ENCODE measurements around the gene FAM78A. TPM values are rescaled to one million over a fixed set of nuclear protein-coding genes. Genes with fewer than 3 reads are reported as not detected.

Gene FAM78A
- total and polyA plus RNA-seq, 2 of the 8 experiments (the other 6 are each of a cell fraction or from before 2014, with no cell fraction given): 3.1 TPM

GRCh38 chr9:131291795-131292315, 15.5 kb upstream of the FAM78A start (continued):
- no peak for TF ChIP-seq EP300 (IDR thresholded peaks at IDR 0.05; ENCODE audit: borderline replicate concordance in 1 of 2, low read depth in 2 of 2, low read length in 2 of 2)
- TF ChIP-seq POU5F1 (IDR thresholded peaks at IDR 0.05; ENCODE audit: low read depth, low read length): no peak
- TF ChIP-seq SIRT6 (IDR thresholded peaks at IDR 0.05; ENCODE audit: low read length): no peak
- TF ChIP-seq, protein P1, sequence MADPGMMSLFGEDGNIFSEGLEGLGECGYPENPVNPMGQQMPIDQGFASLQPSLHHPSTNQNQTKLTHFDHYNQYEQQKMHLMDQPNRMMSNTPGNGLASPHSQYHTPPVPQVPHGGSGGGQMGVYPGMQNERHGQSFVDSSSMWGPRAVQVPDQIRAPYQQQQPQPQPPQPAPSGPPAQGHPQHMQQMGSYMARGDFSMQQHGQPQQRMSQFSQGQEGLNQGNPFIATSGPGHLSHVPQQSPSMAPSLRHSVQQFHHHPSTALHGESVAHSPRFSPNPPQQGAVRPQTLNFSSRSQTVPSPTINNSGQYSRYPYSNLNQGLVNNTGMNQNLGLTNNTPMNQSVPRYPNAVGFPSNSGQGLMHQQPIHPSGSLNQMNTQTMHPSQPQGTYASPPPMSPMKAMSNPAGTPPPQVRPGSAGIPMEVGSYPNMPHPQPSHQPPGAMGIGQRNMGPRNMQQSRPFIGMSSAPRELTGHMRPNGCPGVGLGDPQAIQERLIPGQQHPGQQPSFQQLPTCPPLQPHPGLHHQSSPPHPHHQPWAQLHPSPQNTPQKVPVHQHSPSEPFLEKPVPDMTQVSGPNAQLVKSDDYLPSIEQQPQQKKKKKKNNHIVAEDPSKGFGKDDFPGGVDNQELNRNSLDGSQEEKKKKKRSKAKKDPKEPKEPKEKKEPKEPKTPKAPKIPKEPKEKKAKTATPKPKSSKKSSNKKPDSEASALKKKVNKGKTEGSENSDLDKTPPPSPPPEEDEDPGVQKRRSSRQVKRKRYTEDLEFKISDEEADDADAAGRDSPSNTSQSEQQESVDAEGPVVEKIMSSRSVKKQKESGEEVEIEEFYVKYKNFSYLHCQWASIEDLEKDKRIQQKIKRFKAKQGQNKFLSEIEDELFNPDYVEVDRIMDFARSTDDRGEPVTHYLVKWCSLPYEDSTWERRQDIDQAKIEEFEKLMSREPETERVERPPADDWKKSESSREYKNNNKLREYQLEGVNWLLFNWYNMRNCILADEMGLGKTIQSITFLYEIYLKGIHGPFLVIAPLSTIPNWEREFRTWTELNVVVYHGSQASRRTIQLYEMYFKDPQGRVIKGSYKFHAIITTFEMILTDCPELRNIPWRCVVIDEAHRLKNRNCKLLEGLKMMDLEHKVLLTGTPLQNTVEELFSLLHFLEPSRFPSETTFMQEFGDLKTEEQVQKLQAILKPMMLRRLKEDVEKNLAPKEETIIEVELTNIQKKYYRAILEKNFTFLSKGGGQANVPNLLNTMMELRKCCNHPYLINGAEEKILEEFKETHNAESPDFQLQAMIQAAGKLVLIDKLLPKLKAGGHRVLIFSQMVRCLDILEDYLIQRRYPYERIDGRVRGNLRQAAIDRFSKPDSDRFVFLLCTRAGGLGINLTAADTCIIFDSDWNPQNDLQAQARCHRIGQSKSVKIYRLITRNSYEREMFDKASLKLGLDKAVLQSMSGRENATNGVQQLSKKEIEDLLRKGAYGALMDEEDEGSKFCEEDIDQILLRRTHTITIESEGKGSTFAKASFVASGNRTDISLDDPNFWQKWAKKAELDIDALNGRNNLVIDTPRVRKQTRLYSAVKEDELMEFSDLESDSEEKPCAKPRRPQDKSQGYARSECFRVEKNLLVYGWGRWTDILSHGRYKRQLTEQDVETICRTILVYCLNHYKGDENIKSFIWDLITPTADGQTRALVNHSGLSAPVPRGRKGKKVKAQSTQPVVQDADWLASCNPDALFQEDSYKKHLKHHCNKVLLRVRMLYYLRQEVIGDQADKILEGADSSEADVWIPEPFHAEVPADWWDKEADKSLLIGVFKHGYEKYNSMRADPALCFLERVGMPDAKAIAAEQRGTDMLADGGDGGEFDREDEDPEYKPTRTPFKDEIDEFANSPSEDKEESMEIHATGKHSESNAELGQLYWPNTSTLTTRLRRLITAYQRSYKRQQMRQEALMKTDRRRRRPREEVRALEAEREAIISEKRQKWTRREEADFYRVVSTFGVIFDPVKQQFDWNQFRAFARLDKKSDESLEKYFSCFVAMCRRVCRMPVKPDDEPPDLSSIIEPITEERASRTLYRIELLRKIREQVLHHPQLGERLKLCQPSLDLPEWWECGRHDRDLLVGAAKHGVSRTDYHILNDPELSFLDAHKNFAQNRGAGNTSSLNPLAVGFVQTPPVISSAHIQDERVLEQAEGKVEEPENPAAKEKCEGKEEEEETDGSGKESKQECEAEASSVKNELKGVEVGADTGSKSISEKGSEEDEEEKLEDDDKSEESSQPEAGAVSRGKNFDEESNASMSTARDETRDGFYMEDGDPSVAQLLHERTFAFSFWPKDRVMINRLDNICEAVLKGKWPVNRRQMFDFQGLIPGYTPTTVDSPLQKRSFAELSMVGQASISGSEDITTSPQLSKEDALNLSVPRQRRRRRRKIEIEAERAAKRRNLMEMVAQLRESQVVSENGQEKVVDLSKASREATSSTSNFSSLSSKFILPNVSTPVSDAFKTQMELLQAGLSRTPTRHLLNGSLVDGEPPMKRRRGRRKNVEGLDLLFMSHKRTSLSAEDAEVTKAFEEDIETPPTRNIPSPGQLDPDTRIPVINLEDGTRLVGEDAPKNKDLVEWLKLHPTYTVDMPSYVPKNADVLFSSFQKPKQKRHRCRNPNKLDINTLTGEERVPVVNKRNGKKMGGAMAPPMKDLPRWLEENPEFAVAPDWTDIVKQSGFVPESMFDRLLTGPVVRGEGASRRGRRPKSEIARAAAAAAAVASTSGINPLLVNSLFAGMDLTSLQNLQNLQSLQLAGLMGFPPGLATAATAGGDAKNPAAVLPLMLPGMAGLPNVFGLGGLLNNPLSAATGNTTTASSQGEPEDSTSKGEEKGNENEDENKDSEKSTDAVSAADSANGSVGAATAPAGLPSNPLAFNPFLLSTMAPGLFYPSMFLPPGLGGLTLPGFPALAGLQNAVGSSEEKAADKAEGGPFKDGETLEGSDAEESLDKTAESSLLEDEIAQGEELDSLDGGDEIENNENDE (IDR thresholded peaks at IDR 0.05; ENCODE audit: insufficient replicate concordance, low read length): no peak

Data from H1 (cell line).